ENCODE results near the gene TMEM217. TPM values are rescaled to one million over a fixed set of nuclear protein-coding genes. Genes with fewer than 3 reads are reported as not detected.

TMEM217 gene
- total RNA-seq, 3 donors from 2014 or later, result 0.96 to 1.6 (median 1.5) TPM

GRCh38 chr6:37205997-37206340 is 52.0 kb downstream of the TMEM217 start:
- DNase-seq (no peak), ATAC-seq (no peak)
- H3K4me1 ChIP-seq (ENCODE audit: low read depth), result peaks cover 24% of the 10 kb centered on the region
- H3K36me3 ChIP-seq (ENCODE audit: low read depth), result no peaks in the 10 kb centered on the region
- no peak overlapping the region for H3K4me3 ChIP-seq
- H3K9me3 ChIP-seq, result no peaks in the 10 kb centered on the region
- TF ChIP-seq CTCF (IDR thresholded peaks at IDR 0.05), result no peak
- intact Hi-C loops (cut with DNase I, micrococcal nuclease), result loop anchor here (10.0 kb wide), 1 partner anchor 181 kb away; no protein-coding TSS in a partner anchor

- Histone ChIP-seq H3K36me3 (ENCODE audit: low read depth) (no peaks in the 10 kb centered on the region), H3K9me3 (no peaks in the 10 kb centered on the region), H3K4me3 (no peak overlapping the region), H3K4me1 (ENCODE audit: low read depth) (peaks cover 20% of the 10 kb centered on the region)
- intact Hi-C loops (cut with DNase I, micrococcal nuclease), result loop anchor here (10.0 kb wide), 1 partner anchor 181 kb away; no protein-coding TSS in a partner anchor
- ATAC-seq (no peak), DNase-seq (no peak)
- no peak for TF ChIP-seq CTCF (IDR thresholded peaks at IDR 0.05)
Measured at GRCh38 chr6:37205175-37205996, 52.6 kb downstream of the TMEM217 start.

- intact Hi-C loops (cut with DNase I, micrococcal nuclease), result loop anchor here (10.0 kb wide), 1 partner anchor 179 kb away; no protein-coding TSS in a partner anchor
- Histone ChIP-seq H3K4me1 (ENCODE audit: low read depth) (peaks cover 18% of the 10 kb centered on the region), H3K4me3 (no peak overlapping the region), H3K9me3 (no peaks in the 10 kb centered on the region), H3K36me3 (ENCODE audit: low read depth) (no peaks in the 10 kb centered on the region)
- peak; percentile 84 for ATAC-seq
- DNase-seq, result peak in 2 of 3 donors; percentile 61 to 84
- TF ChIP-seq CTCF (IDR thresholded peaks at IDR 0.05), result no peak
Measured at GRCh38 chr6:37204014-37204751, 53.8 kb downstream of the TMEM217 start.

GRCh38 chr6:37202788-37203491 is 55.0 kb downstream of the TMEM217 start:
- no peaks in the 10 kb centered on the region for H3K36me3 ChIP-seq (ENCODE audit: low read depth)
- DNase-seq (peak in 1 of 3 donors; percentile 67), ATAC-seq (peak; percentile 88)
- H3K4me3 ChIP-seq, result no peak overlapping the region
- TF ChIP-seq CTCF (IDR thresholded peaks at IDR 0.05), result no peak
- intact Hi-C loops (cut with DNase I, micrococcal nuclease), result loop anchor here (10.0 kb wide), 1 partner anchor 178 kb away; no protein-coding TSS in a partner anchor
- H3K4me1 ChIP-seq (ENCODE audit: low read depth), result peaks cover 18% of the 10 kb centered on the region
- no peaks in the 10 kb centered on the region for H3K9me3 ChIP-seq

GRCh38 chr6:37201726-37202125 is 56.2 kb downstream of the TMEM217 start:
- H3K36me3 ChIP-seq (ENCODE audit: low read depth), result no peaks in the 10 kb centered on the region
- intact Hi-C loops (cut with DNase I, micrococcal nuclease), result loop anchor here (10.0 kb wide), 1 partner anchor 177 kb away; no protein-coding TSS in a partner anchor
- no peak for TF ChIP-seq CTCF (IDR thresholded peaks at IDR 0.05)
- H3K4me3 ChIP-seq, result no peak overlapping the region
- DNase-seq (no peak), ATAC-seq (no peak)
- H3K9me3 ChIP-seq, result no peaks in the 10 kb centered on the region
- H3K4me1 ChIP-seq (ENCODE audit: low read depth), result peaks cover 18% of the 10 kb centered on the region

Data from mucosa of descending colon (tissue), 3 donors.